Stimulated activated naive B cell treated with anti-CD40 and anti-IgM and Interleukin-4, amounts not matched to agents 10 μg/mL and 1 μg/mL and 100 μg/mL, for 72 hours (primary cell): Measurements from ENCODE around the gene ASTN2.

Experiments used
- ATAC-seq, 2 donors: fragments of 150-1000 bp; cut with Tn5 transposase; replicated peaks; 2 replicates each; pipeline ENCODE4 v1.10.0; 2021; ENCODE audit warnings: moderate library complexity in 1 of 2
- DNase-seq: peaks from one replicate; pipeline ENCODE4 v3.0.0; 2021
- H3K27ac Mint-ChIP-seq: one replicate; pipeline ENCODE4 v1.8.0; 2022; ENCODE audit warnings: mild to moderate bottlenecking, mixed read lengths
- H3K27me3 Mint-ChIP-seq, 2 donors: one replicate each; pipeline ENCODE4 v1.8.0; 2022; ENCODE audit warnings: mixed read lengths in 2 of 2
- H3K36me3 Mint-ChIP-seq, 2 donors: one replicate each; pipeline ENCODE4 v1.8.0; 2022; ENCODE audit warnings: mixed read lengths in 2 of 2, mild to moderate bottlenecking in 1 of 2
- H3K4me1 Mint-ChIP-seq, 2 donors: one replicate each; pipeline ENCODE4 v1.8.0; 2022; ENCODE audit warnings: mixed read lengths in 2 of 2, mild to moderate bottlenecking in 1 of 2
- H3K4me3 Mint-ChIP-seq, 2 donors: one replicate each; pipeline ENCODE4 v1.8.0; 2022; ENCODE audit warnings: mild to moderate bottlenecking in 2 of 2, mixed read lengths in 2 of 2, moderate library complexity in 1 of 2
- H3K9me3 Mint-ChIP-seq, 2 donors: one replicate each; pipeline ENCODE4 v1.8.0; 2022; ENCODE audit warnings: mixed read lengths in 2 of 2, mild to moderate bottlenecking in 1 of 2

Gene ASTN2

DNA sequence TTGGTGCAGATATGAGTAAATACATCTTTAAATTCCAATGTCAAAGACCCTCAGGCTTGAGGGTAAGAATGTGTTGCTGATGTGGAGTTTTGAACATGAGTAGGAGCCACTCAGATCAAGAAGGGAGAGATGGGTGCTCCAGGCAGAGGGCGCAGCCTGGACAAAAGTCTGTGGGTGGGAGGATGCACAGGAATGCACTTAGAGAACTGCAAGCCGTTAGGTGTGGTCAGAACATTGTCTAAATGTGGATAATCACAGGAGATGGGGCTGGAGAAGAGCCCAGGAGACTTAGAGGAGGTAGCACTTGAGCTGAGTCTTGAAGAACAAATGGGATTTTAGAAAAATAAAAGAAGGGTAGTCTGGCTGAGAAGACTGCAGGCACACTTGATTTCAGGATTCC is 1005.7 kb downstream of the ASTN2 start:
- H3K9me3 Mint-ChIP-seq, result peaks cover 0 to 2% of the 10 kb centered on the region in 2 donors
- H3K4me3 Mint-ChIP-seq, result no peak overlapping the region
- H3K4me1 Mint-ChIP-seq, result peaks cover 5 to 6% of the 10 kb centered on the region in 2 donors
- no peaks in the 10 kb centered on the region for H3K27me3 Mint-ChIP-seq
- H3K36me3 Mint-ChIP-seq, result no peaks in the 10 kb centered on the region
- no peak overlapping the region for H3K27ac Mint-ChIP-seq
- ATAC-seq (no peak), DNase-seq (no peak)

DNA sequence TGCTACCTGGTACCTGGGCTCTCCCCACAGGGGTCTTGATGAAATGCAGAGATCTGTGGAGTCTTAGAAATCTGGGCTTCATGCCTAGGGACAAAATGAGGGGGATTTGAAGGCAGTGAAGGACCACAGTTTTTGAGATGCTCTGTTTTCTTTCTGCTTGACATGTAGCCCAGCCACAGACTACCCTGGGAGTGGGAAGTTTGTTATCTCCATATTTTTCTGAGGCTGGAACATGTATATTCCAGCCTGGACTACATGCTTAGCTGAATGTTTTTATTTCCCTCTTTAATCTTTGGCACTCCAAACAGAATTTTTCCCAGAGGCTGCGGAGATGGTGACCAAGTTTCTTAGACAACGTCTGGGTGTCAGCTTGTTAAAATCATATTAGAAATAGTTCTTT is 1008.4 kb downstream of the ASTN2 start:
- no peaks in the 10 kb centered on the region for H3K27me3 Mint-ChIP-seq
- no peak overlapping the region for H3K27ac Mint-ChIP-seq
- H3K9me3 Mint-ChIP-seq, result peaks cover 0 to 2% of the 10 kb centered on the region in 2 donors
- H3K4me3 Mint-ChIP-seq, result no peak overlapping the region
- H3K4me1 Mint-ChIP-seq, result peaks cover 5 to 6% of the 10 kb centered on the region in 2 donors
- ATAC-seq, result no peak
- H3K36me3 Mint-ChIP-seq, result no peaks in the 10 kb centered on the region
- DNase-seq, result no peak

DNA sequence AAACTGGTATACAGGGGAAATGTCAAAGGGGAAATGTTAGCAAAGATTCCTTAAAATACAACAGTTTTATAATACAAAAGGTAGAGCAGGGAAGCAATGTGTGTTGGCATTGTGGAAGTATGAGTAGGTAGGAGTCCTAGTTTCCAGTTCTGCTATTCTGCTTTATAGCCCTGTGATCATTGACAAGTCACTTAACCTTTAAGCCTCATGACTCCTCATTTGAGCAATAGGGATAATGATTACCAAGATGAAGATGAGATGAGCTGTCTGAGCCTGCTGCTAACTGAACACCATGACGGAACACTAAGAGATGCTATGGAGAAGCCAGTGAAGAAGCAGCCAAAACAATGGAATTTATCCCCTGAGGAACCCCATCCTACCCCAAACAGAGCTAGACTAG is 1009.5 kb downstream of the ASTN2 start:
- Mint-ChIP-seq H3K27me3 (no peaks in the 10 kb centered on the region), H3K4me3 (no peak overlapping the region), H3K9me3 (peaks cover 0 to 2% of the 10 kb centered on the region in 2 donors), H3K36me3 (no peaks in the 10 kb centered on the region), H3K4me1 (peaks cover 5 to 6% of the 10 kb centered on the region in 2 donors), H3K27ac (no peak overlapping the region)
- DNase-seq (no peak), ATAC-seq (peak; percentile 75 to 78)

DNA sequence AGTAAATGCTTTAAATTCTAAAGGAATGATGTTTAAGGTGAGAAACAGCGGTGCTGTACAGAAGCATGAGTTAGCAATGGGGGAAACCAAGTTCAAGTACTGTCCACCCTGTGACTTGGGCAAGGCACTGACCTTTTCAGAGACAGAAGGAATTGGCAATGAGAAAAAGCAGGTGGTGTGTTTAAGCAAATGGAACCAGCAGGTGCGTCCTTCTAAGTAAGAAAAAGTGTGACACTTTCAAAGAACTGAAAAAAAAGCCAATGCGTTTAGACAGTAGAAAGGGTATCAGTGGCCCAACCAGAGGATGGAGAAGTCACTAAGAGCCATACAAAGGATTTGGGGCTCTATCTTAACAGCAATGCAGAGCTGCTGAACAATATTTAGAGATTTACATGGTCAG is 1010.6 kb downstream of the ASTN2 start:
- ATAC-seq (no peak), DNase-seq (no peak)
- no peak overlapping the region for H3K4me3 Mint-ChIP-seq
- no peaks in the 10 kb centered on the region for H3K36me3 Mint-ChIP-seq
- H3K4me1 Mint-ChIP-seq, result peaks cover 4 to 5% of the 10 kb centered on the region in 2 donors
- H3K9me3 Mint-ChIP-seq, result peaks cover 0 to 2% of the 10 kb centered on the region in 2 donors
- no peak overlapping the region for H3K27ac Mint-ChIP-seq
- H3K27me3 Mint-ChIP-seq, result no peaks in the 10 kb centered on the region

DNA sequence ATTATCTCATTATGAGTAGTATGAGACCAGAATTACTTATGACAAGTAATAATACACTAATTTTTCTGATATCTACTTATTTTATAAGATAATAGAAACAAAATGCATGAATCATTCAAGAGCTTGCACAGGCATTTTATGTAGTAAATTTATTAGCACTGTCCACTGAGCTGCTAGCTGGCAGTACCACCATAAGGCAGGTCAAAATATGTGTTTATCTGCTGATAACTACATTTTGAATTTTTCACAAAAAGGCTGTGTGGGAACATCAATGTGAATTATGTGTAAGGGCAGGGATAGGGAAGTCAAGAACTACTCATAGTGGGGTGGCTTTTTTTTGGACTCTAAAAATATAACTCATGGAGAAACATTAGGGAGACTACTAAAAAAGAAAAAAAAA is 1011.7 kb downstream of the ASTN2 start:
- no peak for ATAC-seq
- Mint-ChIP-seq H3K27ac (no peak overlapping the region), H3K4me1 (peaks cover 4 to 5% of the 10 kb centered on the region in 2 donors), H3K4me3 (no peak overlapping the region), H3K27me3 (no peaks in the 10 kb centered on the region), H3K9me3 (peaks cover 0 to 1% of the 10 kb centered on the region in 2 donors), H3K36me3 (no peaks in the 10 kb centered on the region)
- DNase-seq, result no peak

DNA sequence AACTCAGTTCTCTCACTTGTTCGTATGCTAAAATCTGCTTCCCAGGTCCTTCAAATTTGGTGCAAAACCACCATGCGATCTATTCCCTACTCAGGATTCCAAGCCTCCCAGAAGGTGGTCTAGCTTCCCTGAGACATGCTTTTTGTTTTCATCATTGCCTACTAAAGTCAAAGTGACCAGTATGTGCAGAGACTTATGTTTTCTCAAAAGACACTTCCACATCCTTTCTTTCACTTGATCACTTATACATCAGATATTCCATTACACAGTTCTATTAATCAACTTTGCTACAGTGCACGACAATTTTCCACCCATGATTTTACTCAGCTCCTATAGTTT is 1019.2 kb downstream of the ASTN2 start:
- no peak for DNase-seq
- no peak overlapping the region for H3K4me3 Mint-ChIP-seq

DNA sequence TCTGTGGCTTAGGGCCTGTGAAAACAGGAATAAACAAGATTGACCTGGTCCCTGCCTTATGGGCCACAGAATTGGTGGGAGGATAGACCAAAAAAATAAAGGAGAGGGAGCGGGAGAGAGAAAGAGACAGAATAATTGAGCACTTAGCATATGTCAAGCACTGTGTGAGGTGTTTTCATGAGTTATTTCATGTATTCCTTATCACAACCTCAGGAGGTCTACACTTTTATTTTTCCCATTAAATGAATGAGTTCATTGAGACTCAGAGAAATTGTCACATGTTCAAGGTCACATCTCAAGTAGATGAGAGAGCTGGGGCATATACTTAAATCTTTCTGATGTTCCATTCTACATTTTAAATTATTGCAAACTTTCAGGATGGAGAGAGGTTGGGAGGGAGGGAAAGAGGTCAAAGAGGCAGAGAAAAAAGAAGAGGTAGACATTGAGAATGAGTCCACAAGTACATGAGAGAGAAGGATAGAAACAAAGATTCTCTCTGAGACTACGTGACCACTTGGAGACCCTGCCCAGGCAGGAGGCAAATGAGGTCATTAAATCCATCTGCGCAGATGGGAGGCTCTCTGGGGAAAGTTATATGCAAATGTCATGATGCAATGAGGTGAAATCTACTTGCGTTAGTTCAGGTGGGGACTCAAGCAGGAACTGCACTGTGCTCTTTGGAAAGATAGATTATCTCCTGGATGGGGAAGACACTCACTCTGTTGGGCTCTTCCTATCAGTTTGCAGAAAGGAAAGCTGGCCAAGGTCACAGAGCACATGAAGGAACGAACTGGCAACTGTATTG is 1019.8 kb downstream of the ASTN2 start:
- Mint-ChIP-seq H3K27ac (no peak overlapping the region), H3K4me1 (peaks cover 9 to 10% of the 10 kb centered on the region in 2 donors), H3K36me3 (no peaks in the 10 kb centered on the region), H3K27me3 (no peaks in the 10 kb centered on the region), H3K4me3 (no peak overlapping the region), H3K9me3 (peaks cover 0 to 2% of the 10 kb centered on the region in 2 donors)
- DNase-seq (no peak), ATAC-seq (no peak)

More for the DNA sequence above, 1019.2 kb downstream of the ASTN2 start:
- ATAC-seq, result no peak
- peaks cover 0 to under 1% of the 10 kb centered on the region in 2 donors for H3K9me3 Mint-ChIP-seq
- H3K27ac Mint-ChIP-seq, result no peak overlapping the region
- H3K27me3 Mint-ChIP-seq, result no peaks in the 10 kb centered on the region
- H3K4me1 Mint-ChIP-seq, result peaks cover 7% of the 10 kb centered on the region in 2 donors
- H3K36me3 Mint-ChIP-seq, result no peaks in the 10 kb centered on the region

DNA sequence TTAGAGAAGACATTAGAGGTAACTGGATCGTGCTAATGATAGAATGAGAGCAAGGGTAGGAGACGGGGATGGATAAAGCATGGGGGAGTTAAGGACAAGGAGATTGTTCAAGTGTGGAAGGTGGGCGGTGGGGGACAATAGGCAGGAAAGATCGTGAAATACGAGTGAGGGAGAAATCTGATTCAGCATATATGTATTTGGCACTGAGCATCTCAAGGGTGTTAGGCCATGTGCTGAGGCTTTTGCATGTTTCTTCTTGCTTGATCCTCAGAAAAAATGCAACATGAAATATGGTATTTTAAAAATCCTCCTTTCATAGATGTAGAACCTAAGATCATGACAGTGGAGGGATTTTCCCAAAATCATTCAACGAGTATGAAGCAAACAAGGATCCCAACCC is 1020.8 kb downstream of the ASTN2 start:
- Mint-ChIP-seq H3K36me3 (no peaks in the 10 kb centered on the region), H3K9me3 (peaks cover 0 to 2% of the 10 kb centered on the region in 2 donors), H3K4me1 (peaks cover 10 to 11% of the 10 kb centered on the region in 2 donors), H3K4me3 (no peak overlapping the region), H3K27me3 (no peaks in the 10 kb centered on the region), H3K27ac (no peak overlapping the region)
- no peak for ATAC-seq
- DNase-seq, result no peak

DNA sequence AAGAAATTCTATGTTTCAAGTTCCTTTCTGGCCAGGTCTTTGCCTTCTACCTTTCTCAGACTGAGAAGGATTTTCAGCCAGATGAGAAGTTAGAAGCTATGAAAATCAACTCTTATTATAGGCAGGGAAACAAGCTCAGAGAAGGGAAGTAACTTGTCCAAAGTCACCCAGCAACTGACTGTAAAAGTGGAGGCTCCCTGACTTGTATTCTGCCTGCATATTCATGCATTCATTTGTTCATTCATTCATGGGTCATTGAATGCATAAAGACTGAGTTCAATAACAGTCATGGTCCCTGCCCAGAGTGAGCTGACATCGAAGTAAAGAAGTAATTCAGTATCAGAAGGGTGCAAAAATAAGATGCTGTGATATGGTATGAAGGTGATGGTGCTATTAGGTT is 1021.7 kb downstream of the ASTN2 start:
- Mint-ChIP-seq H3K4me3 (no peak overlapping the region), H3K36me3 (no peaks in the 10 kb centered on the region), H3K9me3 (peaks cover 0 to 2% of the 10 kb centered on the region in 2 donors), H3K27me3 (no peaks in the 10 kb centered on the region), H3K27ac (no peak overlapping the region), H3K4me1 (peaks cover 10 to 11% of the 10 kb centered on the region in 2 donors)
- DNase-seq (no peak), ATAC-seq (no peak)

DNA sequence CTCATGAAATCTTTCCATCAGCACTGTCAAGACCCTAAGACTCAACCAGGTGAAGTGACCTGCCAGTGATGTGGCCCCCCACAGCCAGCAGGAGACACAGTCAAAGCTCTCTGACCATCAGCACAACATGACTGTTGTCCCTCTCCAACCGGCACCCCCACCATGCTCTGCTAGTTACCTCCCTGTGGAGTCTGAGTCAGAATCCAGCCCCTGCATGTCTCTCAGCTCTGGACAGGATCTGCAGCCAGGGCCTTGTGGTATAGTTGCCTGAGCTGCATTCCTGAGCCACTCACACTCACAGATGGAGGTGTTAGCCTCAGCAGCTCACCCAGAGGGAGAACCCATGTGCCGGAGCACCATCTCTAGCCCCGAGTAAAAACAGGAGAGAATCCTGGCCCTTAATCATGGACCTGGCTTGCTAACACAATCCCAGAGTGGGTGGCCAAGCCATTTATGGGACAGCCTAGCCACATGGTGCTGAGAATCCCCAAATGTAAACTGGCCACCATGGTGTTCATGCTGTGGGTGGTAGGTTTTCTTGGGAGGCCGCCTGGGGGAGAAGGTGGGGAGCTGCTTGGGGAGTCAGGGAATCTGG is 1023.5 kb downstream of the ASTN2 start:
- Mint-ChIP-seq H3K27me3 (no peaks in the 10 kb centered on the region), H3K27ac (no peak overlapping the region), H3K9me3 (peaks cover 2 to 3% of the 10 kb centered on the region in 2 donors), H3K4me1 (peaks cover 16% of the 10 kb centered on the region in 2 donors), H3K36me3 (peaks cover 0 to 3% of the 10 kb centered on the region in 2 donors), H3K4me3 (no peak overlapping the region)
- DNase-seq, result no peak
- ATAC-seq, result no peak

DNA sequence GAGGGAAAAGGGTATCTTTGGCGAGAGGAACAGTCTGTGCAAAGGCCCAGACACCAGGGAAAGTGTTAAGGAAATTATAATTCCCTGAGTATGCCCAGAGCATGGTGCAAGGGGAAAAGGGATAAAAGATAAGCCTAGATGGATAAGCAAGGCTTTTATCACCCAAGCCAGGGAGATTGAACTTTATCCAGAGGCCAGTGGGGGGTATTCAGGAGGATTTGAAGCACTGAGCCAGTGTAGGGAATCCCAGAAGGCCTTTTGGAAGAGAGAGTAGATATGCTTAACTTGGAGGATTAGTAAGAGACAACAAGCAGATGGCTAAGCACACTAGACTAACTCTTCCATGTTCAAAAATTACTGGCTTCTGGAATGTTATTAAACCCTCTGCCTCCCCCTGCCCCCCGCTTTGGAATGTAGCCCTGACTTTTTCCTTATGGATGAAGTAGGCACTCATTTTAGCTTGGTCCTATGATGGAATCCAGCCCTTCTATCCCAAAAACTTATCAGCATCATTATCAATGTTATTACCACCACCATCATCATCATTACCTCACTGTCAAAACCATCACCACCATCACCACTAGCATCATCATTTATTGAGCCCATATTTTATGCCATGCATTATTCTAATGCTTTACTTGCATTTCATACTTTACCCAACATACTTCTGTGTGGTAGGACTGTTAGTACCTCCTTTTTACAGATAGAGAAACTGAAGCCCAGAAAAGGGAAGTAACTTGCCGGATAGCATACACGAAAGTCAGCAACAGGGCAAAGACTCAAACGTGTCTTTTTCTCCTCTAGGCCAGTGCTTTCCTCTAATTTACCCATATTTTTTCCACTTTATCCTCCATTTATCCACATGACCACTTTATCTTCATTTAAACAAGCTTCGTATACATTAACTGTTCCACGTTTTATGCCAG is 1024.3 kb downstream of the ASTN2 start:
- Mint-ChIP-seq H3K9me3 (peaks cover 2 to 3% of the 10 kb centered on the region in 2 donors), H3K36me3 (peaks cover 0 to 3% of the 10 kb centered on the region in 2 donors), H3K27me3 (no peaks in the 10 kb centered on the region), H3K27ac (no peak overlapping the region), H3K4me3 (no peak overlapping the region), H3K4me1 (peaks cover 16% of the 10 kb centered on the region in 2 donors)
- no peak for DNase-seq
- ATAC-seq, result peak; percentile 74 to 77

DNA sequence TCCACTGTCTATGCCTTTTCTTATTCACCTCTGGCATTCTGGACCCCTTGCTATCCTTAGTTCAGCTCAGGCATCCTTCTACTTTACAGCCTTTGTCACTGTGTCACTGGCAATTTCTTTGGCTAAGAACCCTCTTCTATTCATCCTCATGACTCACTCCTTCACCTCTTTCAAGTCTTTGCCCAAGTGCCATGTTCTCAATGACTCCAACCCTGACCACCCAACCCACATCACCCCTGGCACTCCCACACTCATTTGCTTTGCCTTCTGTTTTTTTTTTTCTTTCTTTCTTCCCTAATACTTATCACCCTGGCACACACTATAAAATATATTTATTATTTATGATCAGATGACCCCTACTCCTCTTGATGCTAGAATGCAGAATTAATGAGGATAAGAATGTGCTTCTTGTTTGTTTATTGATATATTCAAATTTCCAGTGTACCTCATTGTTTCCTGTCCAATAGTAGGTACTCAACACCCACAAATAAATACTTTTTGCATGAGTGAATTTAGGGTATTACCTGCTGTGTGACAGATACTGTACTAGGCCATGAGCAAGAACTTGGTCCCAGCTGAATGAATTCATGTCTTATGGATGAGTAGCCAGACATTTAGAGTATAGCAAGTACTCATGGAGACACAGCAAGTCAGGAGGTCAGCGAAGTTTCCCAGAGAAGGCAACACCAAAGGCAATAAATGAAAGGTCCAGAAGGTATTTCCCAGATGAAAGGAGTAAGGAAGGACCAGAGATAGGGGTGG is 1025.1 kb downstream of the ASTN2 start:
- Mint-ChIP-seq H3K4me3 (no peak overlapping the region), H3K9me3 (peaks cover 2 to 3% of the 10 kb centered on the region in 2 donors), H3K36me3 (peaks cover 0 to 3% of the 10 kb centered on the region in 2 donors), H3K4me1 (peaks cover 16% of the 10 kb centered on the region in 2 donors), H3K27me3 (no peaks in the 10 kb centered on the region), H3K27ac (no peak overlapping the region)
- DNase-seq (no peak), ATAC-seq (peak in 1 of 2 donors; percentile 9)

DNA sequence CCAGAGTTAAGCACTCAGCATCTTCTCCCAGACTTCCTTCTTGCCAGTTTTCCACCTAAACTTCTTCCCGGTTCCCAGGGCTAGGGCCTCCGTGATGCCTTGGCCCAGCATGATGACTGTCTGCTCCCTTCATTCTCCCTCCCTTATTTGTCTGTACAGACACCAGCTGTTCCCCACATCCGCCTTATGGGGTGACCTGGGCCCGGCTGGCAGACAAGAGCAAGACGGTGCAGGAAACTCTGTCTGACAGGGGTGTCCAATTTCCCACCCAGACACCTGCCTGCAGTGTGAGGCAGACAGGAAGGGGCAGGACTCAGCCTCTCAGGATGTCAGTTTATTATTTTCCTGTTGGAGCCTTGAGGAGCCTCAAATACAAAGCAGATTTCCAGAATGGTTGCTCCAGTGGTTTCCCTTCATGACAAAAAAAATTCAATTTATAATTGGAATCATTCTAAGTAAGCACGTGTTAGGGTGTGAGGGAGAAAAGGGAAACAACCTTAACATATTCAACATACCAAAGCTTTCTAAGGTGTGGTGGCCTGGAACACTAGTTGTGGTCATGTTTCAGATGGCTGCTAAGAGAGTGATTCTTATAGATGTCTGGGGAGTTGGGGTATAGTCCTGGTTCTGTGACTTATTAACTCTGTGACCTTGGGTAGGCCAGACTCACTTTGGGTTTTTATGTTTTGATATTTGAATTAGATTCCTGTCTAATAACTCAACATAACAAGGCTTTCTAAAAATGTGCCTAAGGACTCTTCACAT is 1026.7 kb downstream of the ASTN2 start:
- no peak overlapping the region for H3K4me3 Mint-ChIP-seq
- peak; percentile 52 to 71 for ATAC-seq

More for the DNA sequence above, 1026.7 kb downstream of the ASTN2 start:
- H3K27me3 Mint-ChIP-seq, result no peaks in the 10 kb centered on the region
- H3K9me3 Mint-ChIP-seq, result peaks cover 2 to 3% of the 10 kb centered on the region in 2 donors
- peaks cover 0 to 3% of the 10 kb centered on the region in 2 donors for H3K36me3 Mint-ChIP-seq
- peaks cover 16 to 21% of the 10 kb centered on the region in 2 donors for H3K4me1 Mint-ChIP-seq
- no peak for DNase-seq
- H3K27ac Mint-ChIP-seq, result peak overlapping the region; percentile 44
